ENCODE measurements around the gene MRGPRX2. TPM values are rescaled to one million over a fixed set of nuclear protein-coding genes. Genes with fewer than 3 reads are reported as not detected.

Gene MRGPRX2
- total RNA-seq, 4 donors from 2014 or later = not detected

DNA sequence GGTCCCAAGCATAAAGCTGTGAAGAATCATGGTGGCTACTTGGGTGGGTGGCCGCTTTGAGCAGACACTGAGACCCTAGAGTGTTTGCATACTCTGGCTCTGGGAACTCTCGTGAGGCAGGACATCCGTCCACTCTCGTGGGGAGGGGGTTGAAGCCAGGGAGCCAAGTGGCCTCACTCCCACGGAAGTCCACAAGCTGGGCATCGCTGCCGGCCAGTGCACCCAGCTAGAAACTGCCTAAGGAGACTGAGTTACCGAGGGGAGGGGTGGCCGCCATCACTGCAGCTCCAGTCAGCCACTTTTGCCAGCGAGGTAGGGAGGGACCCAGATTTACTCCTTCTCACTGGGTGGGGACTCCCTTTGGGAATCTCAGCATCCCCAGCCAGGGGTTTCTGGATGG, 20.5 kb downstream of the MRGPRX2 start:
- Histone ChIP-seq H3K36me3 (no peaks in the 10 kb centered on the region), H3K27me3 (peaks cover 3% of the 10 kb centered on the region), H3K4me1 (no peaks in the 10 kb centered on the region), H3K9me3 (no peaks in the 10 kb centered on the region), H3K27ac (no peak overlapping the region), H3K4me3 (no peak overlapping the region)
- in situ Hi-C loops (cut with MboI; ENCODE audit: low pct_ligation_motif_present in 1 of 4, low pct_unique_long_range_greater_than_20kb in 1 of 4, low sequenced_read_pairs in 3 of 4) = no loop called here
- WGBS, 2 donors (ENCODE audit: low coverage in 1 of 2) = 84% methylated on average over 10 of the region's 10 CpGs; no CpG with 5 or more reads in 1 of the 2 donors
- no peak for DNase-seq
- intact Hi-C loops (cut with DNase I; ENCODE audit: low total_unique reads) = no loop called here
- no peak for TF ChIP-seq EP300 (IDR thresholded peaks at IDR 0.05; ENCODE audit: low read depth)
- TF ChIP-seq, protein P1, sequence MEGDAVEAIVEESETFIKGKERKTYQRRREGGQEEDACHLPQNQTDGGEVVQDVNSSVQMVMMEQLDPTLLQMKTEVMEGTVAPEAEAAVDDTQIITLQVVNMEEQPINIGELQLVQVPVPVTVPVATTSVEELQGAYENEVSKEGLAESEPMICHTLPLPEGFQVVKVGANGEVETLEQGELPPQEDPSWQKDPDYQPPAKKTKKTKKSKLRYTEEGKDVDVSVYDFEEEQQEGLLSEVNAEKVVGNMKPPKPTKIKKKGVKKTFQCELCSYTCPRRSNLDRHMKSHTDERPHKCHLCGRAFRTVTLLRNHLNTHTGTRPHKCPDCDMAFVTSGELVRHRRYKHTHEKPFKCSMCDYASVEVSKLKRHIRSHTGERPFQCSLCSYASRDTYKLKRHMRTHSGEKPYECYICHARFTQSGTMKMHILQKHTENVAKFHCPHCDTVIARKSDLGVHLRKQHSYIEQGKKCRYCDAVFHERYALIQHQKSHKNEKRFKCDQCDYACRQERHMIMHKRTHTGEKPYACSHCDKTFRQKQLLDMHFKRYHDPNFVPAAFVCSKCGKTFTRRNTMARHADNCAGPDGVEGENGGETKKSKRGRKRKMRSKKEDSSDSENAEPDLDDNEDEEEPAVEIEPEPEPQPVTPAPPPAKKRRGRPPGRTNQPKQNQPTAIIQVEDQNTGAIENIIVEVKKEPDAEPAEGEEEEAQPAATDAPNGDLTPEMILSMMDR (IDR thresholded peaks at IDR 0.05) = no peak
- no peak for TF ChIP-seq POLR2AphosphoS5 (IDR thresholded peaks at IDR 0.05)
- TF ChIP-seq POLR2A (IDR thresholded peaks at IDR 0.05) = no peak

DNA sequence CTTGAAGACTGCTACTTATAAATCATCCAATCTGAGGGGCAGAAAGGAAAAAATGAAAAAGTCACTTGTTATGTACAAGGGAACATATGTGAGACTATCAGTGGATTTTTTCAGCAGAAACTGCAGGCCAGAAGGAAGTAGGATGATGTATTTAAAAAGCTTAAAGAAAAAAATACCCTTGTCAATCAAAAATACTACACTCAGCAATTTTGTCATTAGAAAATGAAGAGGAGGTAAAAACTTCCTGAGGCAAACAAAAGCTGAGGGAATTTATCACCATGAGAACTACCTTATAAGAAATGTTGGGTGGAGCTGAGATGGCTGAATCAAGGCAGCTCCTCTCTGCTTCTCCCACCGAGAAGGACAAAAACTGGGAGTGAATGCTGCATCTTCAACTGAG, 21.1 kb downstream of the MRGPRX2 start:
- Histone ChIP-seq H3K4me3 (no peak overlapping the region), H3K27ac (no peak overlapping the region), H3K36me3 (no peaks in the 10 kb centered on the region), H3K4me1 (no peaks in the 10 kb centered on the region), H3K9me3 (no peaks in the 10 kb centered on the region), H3K27me3 (peaks cover 3% of the 10 kb centered on the region)
- 67 to 95% methylated on average over 1 of the region's 1 CpG for WGBS, 2 donors (ENCODE audit: low coverage in 1 of 2)
- DNase-seq = no peak
- intact Hi-C loops (cut with DNase I; ENCODE audit: low total_unique reads) = no loop called here
- in situ Hi-C loops (cut with MboI; ENCODE audit: low pct_ligation_motif_present in 1 of 4, low pct_unique_long_range_greater_than_20kb in 1 of 4, low sequenced_read_pairs in 3 of 4) = no loop called here
- TF ChIP-seq POLR2A (IDR thresholded peaks at IDR 0.05) (no peak), POLR2AphosphoS5 (IDR thresholded peaks at IDR 0.05) (no peak), EP300 (IDR thresholded peaks at IDR 0.05; ENCODE audit: low read depth) (no peak)
- TF ChIP-seq, protein P1 (IDR thresholded peaks at IDR 0.05) = no peak

DNA sequence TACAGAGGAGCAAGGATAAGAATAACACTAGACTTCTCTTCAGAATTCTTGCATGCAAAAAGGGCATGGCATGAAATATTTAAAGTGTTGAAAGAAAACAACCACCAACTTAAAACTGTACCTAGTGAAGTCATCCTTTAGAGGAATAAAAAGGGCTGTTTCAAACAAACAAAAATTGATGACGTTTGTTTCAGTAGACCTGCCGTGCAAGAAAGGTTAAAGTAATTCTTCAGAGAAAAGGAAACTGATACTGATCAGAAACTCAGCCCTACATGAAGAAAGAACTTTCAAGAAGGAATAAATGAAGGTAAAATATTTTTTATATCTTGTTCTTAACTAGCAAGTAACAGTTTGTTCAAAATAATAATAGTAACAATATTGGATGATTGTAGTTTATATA, 27.5 kb downstream of the MRGPRX2 start:
- TF ChIP-seq, protein P1 (IDR thresholded peaks at IDR 0.05) = no peak
- TF ChIP-seq POLR2A (IDR thresholded peaks at IDR 0.05) (no peak), POLR2AphosphoS5 (IDR thresholded peaks at IDR 0.05) (no peak), EP300 (IDR thresholded peaks at IDR 0.05; ENCODE audit: low read depth) (no peak)
- in situ Hi-C loops (cut with MboI; ENCODE audit: low pct_ligation_motif_present in 1 of 4, low pct_unique_long_range_greater_than_20kb in 1 of 4, low sequenced_read_pairs in 3 of 4) = no loop called here
- Histone ChIP-seq H3K27ac (no peak overlapping the region), H3K27me3 (peaks cover 14% of the 10 kb centered on the region), H3K4me3 (no peak overlapping the region), H3K36me3 (no peaks in the 10 kb centered on the region), H3K9me3 (no peaks in the 10 kb centered on the region), H3K4me1 (no peaks in the 10 kb centered on the region)
- no peak for DNase-seq
- WGBS, 2 donors (ENCODE audit: low coverage in 1 of 2) = 58 to 79% methylated on average over 2 of the region's 2 CpGs
- intact Hi-C loops (cut with DNase I; ENCODE audit: low total_unique reads) = no loop called here

DNA sequence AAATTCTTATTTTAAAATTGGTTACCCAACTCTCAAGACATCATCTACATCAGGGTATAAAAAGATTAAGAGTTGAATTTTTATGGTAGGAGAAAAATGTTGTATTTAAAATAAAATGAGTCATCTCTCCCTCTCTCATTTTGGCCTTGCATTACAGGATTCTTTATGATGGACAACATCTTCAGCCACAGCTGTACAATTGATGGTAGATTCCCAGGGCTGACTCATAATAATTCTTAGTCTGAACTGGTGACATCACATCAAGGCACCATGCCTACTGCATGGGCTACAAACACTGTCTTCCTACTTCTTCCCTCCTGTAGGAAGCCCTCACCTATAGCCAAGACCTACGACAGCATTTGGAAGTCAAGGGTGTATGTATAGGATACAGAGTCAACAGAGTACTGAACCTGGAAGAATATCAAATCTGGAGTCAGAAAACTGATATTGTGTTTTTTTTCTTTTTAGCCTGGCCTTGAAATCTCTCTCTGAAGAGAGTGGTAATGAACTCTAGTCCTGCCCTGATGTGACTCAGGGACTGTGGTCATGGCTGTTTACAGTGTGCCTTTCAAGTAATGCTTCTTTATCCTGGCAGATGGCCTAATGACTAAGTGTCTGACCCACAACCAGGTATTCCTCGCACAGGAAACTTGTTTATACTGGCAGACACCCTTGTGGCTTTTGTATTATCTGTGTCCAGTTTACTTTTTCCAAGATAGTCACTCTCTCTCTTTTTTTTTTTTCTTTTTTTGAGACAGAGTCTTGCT, 32.5 kb downstream of the MRGPRX2 start:
- TF ChIP-seq EP300 (IDR thresholded peaks at IDR 0.05; ENCODE audit: low read depth) (no peak), POLR2A (IDR thresholded peaks at IDR 0.05) (no peak), POLR2AphosphoS5 (IDR thresholded peaks at IDR 0.05) (no peak)
- TF ChIP-seq, protein P1 (IDR thresholded peaks at IDR 0.05) = no peak
- WGBS, 2 donors (ENCODE audit: low coverage in 1 of 2) = 56 to 59% methylated on average over 2 of the region's 2 CpGs
- H3K36me3 ChIP-seq = no peaks in the 10 kb centered on the region
- in situ Hi-C loops (cut with MboI; ENCODE audit: low pct_ligation_motif_present in 1 of 4, low pct_unique_long_range_greater_than_20kb in 1 of 4, low sequenced_read_pairs in 3 of 4) = no loop called here
- no peaks in the 10 kb centered on the region for H3K4me1 ChIP-seq
- H3K4me3 ChIP-seq = no peak overlapping the region
- intact Hi-C loops (cut with DNase I; ENCODE audit: low total_unique reads) = no loop called here
- no peak overlapping the region for H3K27ac ChIP-seq
- DNase-seq = no peak
- no peaks in the 10 kb centered on the region for H3K9me3 ChIP-seq
- H3K27me3 ChIP-seq = peaks cover 11% of the 10 kb centered on the region

Measured in transverse colon (tissue), 4 donors.